GM19438 (cell line): ENCODE measurements around the gene SLC46A1.

Source experiments
- ATAC-seq: cut with Tn5 transposase; IDR thresholded peaks from one replicate; pipeline ENCODE4 v1.9.1; 2021; ENCODE audit warnings: low read depth; ENCODE audit not compliant: unreplicated experiment

SLC46A1 gene

DNA sequence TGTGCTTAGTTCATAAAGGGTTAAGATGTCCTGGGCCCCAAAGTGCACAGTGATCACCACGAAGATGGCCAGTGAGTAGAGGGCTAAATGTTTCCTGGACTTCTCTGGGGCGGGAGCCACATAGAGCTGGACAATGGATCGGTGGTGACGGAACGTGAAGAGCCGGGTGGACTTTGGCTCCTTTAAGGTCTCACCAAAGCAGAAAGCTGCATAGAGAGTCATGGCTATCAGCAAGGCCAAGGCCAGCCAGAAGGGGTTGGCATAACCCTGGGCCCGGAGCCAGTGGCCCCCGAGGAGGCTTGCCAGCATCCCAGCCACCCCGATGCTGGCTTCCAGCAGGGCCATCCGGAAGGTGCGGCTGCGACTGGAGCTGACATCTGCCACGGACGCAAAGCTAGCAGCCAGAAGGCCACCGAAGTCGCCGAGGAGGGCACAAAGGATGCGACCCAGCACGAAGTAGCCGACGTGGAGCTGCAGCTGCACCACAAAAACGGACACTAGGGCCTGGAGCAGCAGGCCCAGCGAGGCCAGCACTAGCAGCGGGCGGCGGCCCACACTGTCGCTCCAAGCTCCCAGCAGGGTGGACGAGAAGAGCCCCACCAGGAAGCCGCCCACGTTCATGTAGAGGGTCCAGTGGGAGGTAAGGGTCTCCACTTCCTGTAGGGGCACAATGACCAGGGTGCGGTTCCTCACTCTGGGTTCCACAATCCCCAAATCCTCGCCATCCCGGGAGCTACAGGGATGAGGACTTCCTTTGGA is 1.0 kb downstream of the SLC46A1 start:
- ATAC-seq, result no peak

DNA sequence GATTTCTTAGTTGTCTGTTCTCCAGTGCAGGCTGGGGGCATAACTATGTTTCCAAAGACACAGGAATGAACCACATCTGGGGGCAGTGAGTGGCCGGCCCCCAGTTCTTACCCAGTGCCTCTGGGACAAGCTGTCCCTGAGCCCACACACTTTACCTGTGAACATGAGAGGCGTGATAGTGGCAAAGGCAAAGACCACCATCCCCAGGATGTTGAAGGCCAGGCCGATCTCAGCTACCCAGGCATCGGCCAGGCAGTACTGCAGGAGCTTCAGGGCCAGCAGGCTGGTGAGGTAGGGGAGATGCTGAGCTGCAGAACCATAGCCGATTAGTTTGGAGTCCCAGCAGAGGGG is 1.6 kb downstream of the SLC46A1 start:
- no peak for ATAC-seq

DNA sequence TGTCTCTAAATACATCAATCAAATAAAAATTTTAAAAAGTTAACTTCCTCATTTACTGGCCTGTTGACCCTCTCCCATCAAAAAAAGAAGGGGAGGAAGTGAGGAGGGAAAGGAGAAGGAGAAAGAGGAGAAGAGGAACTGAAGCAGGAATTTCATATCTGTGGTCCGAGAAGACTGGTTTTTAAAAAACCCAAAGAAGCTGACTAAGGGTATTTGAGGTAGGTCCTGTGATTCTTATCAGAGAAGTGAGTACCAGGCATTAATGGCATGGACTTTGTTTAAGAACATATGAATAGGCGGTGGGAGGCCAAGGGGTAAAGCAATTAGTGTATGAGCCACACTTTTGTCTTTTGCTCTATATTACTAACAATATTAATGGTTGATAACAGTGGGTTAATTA is 2.0 kb downstream of the SLC46A1 start:
- ATAC-seq, result no peak

DNA sequence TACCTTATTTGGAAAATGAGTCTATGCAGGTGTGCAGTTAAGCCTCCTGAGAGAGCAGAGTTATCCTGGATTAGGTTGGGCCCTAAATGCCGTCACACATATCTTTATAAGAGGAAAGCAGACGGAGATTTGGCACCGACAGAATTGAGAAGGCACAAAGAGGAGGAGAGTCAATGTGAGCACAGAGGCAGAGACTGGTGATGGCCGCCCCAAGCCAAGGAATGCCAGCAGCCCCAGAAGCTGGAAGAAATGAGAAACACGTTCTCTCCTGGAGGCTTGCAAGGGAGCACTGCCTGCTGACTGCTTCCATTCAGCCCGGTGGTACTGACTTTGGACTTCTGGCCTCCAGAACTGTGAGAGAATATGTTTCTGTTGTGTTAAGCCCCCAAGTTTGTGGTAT is 3.2 kb downstream of the SLC46A1 start:
- no peak for ATAC-seq

DNA sequence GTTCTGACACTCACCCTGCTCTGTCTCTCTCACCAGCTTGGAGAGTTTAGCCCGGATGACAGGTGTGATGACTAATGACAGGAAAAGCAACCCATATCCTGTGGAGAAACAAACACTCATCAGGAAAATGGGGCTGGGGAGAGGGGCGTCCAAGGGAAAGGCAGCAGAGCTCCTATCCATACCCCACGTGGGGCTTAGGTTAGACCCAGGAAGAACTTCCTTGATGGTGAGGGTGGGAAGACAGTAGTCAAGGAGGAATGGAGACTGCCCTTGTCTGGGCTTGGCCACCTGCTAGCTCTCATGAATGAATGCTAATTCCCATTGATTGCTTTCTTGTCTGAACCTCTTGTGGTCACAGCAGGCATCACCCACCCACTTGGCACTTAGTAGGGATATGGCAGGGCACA is 3.8 kb downstream of the SLC46A1 start:
- no peak for ATAC-seq

DNA sequence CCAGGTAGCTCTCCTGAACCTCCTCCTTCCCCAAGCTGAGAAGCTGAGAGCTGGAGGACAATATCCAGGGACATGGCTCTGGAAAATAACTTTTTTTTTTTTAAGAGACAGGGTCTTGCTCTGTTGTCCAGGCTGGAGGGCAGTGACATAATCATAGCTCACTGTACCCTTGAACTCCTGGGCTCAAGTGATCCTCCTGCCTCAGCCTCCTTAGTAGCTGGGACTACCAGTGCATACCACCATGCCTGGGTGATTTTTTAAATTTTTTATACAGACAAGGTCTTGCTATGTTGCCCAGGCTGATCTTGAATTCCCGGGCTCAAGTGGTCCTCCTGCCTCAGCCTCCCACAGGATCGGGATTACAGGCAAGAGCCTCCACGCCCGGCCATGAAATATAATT is 6.2 kb downstream of the SLC46A1 start:
- no peak for ATAC-seq

DNA sequence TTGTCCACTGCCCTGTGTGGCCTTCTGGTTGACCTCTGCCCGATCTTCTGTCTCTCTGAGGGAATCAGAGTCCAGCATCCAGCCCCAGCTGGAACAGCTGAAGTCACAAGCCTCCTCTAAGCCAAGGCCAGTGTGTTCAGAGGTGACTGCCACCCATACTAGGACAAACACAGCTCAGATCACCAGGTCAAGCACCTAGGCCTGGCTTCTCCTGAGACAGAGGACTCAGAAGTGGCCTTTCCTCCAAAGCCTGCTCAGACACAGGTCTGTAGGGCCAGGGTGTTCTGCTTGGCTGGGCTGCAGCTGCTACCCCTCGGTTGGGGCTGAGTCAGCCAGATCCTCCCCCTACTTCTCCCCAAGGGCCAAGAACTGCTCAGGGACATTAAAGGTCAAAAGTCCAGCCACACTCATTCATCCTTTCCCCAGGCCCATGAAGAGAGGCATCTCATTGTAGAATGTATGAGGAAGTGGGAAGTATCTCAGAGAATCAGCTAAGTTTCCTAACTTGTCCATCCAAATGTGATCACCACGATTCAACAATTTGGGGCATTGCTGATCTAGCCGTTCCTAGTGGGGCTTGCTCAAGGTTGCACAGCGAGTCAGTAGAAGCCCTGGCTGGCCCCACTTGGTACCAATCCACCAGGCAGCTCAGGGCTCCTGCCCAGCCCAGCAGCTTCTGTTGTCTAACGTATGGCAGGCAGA is 7.6 kb downstream of the SLC46A1 start:
- no peak for ATAC-seq

DNA sequence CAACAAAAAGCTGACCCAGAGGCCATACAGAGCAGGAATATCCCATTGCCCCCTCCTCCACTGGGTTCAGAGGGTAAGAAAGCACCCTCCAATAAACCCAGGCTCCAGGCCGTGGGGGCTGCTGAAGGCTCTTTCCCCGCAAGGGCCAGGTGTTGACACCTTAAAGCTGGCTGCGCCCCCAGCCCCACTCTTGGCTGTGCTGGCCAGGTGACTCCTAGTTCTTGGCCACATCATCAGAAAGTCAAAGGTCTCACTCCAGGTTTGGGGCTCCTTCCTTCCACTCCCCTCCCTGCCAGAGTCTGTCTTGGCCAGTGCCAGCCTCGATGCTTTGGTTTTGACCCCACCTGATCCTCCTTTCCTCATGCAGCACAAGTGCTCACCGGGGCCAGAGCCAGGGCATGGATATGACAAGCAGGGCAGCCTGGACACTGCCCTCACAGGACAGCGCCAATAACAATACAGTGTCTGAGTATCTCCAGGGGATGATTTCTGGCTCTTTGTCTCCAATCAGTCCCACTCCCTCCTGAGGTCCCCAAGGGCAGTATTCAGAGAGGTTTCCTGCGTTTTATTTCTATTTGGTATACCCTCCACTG is 8.2 kb downstream of the SLC46A1 start:
- ATAC-seq, result no peak

DNA sequence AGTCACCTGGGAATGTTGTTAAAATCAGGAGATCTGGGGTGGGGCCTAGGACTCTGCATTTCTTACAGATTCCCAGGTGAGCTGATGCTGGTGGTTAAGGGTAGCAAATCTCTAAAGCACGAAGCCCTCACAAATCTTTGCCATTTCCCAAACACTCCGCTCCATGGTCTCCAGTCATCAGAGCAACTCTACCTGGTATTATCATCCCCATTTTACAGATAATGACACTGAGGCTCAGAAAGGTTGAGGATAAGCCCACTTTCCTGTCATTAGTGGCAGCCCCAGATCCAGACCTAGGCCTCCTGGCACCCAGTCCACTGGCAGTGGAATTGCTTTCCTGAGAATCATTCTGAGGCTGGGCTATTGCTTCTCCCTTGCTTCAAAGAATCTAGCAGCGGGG is 8.7 kb downstream of the SLC46A1 start:
- ATAC-seq, result no peak

DNA sequence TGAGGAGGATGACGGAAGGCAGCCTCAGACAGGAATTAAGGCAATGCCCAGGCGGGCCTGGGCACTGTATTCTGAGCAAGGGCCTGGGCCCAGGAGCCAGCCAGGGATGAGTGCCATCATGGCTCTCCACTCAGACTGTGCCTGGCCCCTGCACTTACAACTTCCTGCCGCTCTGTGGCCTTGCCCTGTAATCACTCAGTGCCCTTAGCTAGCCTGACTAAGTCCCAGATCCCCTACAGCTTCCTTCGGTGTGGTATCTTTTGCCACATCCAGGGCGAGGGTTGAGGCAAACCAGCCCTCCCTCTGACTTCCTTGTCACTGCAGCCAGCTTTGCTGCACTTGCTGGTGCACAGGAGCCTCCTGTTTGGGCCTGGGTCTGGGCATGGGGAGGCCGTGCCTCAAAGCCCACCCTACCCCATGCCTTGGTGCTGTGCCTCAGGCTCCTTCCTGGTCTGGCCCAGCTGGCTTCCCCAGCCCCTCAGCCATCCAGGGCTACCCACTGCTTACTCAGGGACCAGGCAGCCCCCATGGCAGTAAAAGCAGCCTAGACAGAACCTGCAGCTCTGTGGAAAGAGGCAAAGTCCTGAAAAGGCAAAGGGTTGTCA is 9.3 kb downstream of the SLC46A1 start:
- no peak for ATAC-seq

DNA sequence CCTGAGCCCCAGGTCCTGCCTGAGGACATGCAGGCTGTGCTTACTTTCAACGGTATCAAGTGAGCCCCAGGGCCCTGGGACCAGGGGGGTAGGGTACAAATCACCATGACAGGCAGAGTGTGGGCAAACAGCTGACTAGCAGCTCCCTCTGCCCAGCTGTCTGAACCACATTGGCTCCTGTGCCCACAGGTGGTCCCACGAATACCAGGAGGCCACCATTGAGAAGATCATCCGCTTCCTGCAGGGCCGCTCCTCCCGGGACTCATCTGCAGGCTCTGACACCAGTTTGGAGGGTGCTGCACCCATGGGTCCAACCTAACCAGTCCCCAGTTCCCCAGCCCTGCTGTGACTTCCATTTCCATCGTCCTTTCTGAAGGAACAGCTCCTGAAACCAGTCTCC is 10.0 kb downstream of the SLC46A1 start:
- no peak for ATAC-seq

DNA sequence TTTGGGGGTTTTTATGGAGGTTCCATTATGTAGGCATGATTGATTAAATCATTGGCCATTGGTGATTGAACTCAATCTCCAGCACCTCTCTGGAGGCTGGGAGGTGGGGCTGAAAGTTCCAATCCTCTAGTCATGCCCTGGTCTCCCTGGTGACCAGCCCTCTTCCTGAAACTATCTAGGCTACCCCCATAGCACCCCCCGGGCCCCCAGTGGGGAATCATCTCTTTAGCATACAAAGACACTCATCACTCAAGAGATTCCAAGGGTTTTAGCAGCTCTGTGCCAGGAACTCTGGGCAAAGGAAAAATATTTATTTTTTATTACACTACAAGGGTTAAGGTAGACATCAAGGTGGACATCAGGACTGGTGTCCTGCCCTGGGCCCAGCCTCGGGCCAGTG is 10.6 kb downstream of the SLC46A1 start:
- ATAC-seq, result no peak

DNA sequence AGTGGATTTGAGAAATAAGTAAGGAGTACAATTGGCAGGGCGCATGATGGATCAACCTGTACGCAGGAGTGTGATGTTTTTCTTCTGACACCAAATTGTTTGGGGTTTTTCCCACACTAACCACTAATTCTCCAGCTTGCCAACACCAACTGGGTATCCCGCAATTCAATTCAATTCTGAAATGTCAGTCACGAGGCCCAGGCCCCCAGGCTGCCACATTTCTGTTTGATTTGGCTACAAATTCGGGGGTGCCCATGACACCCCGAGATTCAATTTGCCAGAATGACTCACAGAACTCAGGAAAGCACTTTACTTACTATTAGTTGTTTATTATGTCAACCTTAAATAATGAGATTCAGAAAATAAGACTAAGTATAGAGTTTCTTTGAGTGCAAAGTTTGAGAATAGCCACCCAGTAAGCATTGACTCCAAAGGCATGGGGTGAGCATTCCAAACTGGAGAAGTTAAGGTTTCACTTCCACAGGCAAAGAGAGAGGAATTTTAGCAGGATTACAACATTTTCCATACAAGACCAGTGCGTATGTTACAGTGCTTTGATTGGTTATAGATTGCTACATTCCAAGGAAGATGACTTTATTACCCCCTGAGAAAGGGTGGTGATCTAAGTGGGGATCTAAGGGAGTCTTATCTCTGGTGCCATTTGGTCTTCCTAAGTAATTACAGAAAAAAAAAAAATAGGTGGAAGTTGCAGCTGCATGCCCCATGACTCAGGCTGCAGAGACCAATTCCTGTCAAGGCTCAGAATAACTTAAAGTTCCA is 11.5 kb downstream of the SLC46A1 start:
- ATAC-seq, result no peak

DNA sequence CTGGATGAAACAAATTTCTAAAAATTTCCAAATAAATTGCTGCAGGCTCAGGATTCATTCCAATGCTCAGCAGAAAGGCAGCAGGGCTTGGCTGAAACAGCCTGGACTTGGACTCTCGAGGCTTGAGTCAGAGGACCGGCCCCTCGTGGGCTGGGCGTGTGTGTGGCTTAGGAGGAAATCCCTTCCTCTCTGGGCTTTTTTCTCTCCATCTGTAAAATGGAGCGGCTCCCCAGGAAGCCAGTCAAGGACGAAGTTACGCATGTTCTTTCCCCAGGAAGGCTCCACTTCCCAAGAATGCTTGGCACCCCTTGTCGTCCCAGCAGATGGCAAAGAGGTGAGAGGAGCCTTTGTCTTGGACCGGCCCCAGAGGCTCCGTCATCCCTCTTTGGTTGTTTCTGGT is 13.5 kb downstream of the SLC46A1 start:
- no peak for ATAC-seq

DNA sequence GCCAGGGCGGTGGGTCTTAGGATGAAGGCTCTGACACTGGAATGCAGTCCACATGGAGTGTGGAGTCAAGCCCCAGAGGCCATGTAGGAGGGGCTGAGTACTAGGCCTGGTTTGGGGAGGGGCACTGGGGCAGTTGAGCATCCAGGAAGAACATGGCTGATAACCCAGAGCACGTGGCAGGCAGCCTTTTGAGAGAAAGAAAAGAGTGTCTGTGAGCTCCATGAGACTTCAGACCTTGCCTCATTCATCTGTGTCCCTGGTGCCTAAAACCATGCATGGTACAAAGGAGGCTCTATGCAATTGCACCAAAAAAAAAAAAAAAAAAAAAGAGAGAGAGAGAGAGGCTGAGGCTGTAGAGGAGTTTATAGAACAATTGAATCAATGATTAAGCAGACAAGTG is 14.6 kb downstream of the SLC46A1 start:
- no peak for ATAC-seq

DNA sequence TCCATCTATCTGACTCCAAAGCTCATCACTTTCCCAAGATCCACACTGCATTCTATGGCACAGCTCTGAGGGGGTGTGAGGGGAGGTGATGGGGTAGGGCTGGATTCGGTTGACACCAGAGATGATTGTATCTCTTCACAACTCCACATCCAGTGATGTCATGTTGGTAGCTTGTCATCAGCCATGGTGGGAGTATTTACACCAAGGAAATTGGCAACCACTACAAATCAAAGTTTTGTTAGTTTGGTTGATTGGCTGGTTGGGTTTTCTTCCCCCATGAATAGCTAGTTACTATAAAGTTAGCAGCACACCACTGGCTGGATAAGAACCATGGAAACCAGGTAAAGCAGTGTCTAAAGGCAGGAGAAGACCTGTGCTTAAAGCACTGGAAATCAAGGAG is 15.0 kb downstream of the SLC46A1 start:
- ATAC-seq, result no peak

DNA sequence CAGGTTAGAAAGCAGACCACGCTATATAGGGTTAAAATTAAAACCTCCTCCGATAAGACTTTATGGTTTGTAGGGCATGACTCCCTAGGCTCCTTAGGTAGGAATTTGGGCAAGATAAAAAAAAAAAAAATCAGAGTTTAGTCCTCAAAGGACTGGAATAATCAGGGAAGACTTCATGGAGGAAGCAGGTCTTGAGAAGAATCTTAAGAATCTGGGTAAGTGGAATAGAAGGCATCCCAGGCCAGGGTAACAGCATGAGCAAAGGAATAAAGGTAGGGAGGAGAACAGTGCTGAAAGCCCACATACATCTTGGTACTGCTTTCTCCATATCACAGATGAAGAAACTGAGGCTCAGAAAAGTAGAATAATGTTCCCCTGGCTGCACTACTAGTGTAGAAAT is 15.4 kb downstream of the SLC46A1 start:
- ATAC-seq, result no peak

DNA sequence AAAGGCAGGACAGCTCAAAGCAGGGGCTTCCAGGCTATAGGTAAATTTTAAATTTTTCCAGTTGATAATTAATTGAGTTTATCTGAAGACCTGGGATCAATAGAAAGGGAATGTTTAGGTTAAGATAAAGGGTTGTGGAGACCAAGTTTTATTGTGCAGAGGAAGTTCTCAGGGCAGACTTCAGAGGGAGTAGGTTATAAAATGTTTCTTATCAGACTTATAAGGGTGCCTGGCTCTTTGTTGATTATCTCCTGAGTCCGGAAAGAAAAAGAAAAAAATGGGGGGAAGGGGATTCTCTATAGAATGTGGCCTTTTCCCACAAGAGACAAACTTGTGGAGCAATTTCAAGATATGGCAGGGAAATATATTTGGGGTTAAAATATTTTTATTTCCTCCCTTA is 15.9 kb downstream of the SLC46A1 start:
- no peak for ATAC-seq

DNA sequence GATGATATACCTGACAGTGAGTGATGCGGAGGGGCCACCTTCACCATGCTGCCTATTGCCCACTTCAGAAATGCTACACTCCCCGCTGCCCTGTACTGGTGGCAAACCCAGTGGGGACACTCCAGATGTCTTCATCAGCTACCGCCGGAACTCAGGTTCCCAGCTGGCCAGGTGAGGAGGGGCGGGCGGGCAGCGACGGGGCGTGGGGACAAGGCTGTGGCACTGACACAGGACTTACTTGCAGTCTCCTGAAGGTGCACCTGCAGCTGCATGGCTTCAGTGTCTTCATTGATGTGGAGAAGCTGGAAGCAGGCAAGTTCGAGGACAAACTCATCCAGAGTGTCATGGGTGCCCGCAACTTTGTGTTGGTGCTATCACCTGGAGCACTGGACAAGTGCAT is 17.9 kb downstream of the SLC46A1 start:
- ATAC-seq, result no peak

DNA sequence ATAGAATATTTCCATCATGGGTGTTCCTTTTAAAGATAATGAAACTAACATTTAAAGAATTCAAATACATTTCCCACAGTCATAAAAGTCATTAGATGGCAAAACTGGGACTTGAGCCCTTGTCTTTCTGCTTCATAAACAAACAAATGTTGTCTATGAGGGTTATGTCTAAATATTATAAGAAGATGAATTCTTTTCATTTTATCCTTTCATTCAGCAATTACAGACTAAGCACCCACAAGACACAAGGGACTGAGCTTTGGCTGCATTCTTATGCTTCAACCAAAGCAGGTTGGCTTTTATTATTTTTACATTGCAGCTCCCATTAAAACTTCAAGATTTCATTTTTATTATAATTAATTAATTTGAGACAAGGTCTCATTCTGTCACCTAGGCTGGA is 19.6 kb downstream of the SLC46A1 start:
- ATAC-seq, result no peak

DNA sequence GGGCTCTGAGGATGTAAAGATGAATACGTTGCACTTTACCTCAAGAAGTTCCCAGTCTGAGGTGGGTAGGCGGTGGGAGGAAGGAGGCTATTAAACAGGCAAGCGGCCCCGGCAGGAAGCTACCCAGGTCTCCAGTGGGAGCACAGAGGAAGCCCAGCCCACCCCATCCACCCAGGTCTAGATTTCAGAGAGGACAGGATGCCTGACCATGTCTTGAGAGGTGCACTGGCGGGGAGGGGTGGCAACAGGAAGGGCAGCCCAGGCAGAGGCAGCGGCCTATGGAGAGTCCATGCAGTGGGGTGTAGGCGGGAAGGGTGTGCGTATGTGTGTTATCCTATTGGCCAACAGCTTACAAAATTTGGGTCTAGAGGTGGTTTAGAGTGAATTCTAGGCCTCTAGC is 20.6 kb downstream of the SLC46A1 start:
- no peak for ATAC-seq
